Measurements from ENCODE around the gene HS1BP3. TPM values are rescaled to one million over a fixed set of nuclear protein-coding genes. Genes with fewer than 3 reads are reported as not detected.

HS1BP3 gene
- total RNA-seq, 1 donor from 2014 or later, result 16.5 TPM

GRCh38 chr2:20654535-20654813, 3.6 kb upstream of the HS1BP3 start:
- DNase-seq (ENCODE audit: low spot score in 2 of 2, unreplicated experiment in 2 of 2), result no peak
- peaks cover 11% of the 10 kb centered on the region for H3K4me1 Mint-ChIP-seq
- H3K9me3 Mint-ChIP-seq, result no peaks in the 10 kb centered on the region
- no peak overlapping the region for H3K4me3 Mint-ChIP-seq
- TF ChIP-seq, protein P1, sequence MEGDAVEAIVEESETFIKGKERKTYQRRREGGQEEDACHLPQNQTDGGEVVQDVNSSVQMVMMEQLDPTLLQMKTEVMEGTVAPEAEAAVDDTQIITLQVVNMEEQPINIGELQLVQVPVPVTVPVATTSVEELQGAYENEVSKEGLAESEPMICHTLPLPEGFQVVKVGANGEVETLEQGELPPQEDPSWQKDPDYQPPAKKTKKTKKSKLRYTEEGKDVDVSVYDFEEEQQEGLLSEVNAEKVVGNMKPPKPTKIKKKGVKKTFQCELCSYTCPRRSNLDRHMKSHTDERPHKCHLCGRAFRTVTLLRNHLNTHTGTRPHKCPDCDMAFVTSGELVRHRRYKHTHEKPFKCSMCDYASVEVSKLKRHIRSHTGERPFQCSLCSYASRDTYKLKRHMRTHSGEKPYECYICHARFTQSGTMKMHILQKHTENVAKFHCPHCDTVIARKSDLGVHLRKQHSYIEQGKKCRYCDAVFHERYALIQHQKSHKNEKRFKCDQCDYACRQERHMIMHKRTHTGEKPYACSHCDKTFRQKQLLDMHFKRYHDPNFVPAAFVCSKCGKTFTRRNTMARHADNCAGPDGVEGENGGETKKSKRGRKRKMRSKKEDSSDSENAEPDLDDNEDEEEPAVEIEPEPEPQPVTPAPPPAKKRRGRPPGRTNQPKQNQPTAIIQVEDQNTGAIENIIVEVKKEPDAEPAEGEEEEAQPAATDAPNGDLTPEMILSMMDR (IDR thresholded peaks at IDR 0.05; ENCODE audit: unreplicated experiment), result no peak
- peaks cover 40% of the 10 kb centered on the region for H3K27me3 Mint-ChIP-seq (ENCODE audit: low read depth)
- H3K36me3 Mint-ChIP-seq, result no peaks in the 10 kb centered on the region
- H3K27ac Mint-ChIP-seq, result no peak overlapping the region

DNA sequence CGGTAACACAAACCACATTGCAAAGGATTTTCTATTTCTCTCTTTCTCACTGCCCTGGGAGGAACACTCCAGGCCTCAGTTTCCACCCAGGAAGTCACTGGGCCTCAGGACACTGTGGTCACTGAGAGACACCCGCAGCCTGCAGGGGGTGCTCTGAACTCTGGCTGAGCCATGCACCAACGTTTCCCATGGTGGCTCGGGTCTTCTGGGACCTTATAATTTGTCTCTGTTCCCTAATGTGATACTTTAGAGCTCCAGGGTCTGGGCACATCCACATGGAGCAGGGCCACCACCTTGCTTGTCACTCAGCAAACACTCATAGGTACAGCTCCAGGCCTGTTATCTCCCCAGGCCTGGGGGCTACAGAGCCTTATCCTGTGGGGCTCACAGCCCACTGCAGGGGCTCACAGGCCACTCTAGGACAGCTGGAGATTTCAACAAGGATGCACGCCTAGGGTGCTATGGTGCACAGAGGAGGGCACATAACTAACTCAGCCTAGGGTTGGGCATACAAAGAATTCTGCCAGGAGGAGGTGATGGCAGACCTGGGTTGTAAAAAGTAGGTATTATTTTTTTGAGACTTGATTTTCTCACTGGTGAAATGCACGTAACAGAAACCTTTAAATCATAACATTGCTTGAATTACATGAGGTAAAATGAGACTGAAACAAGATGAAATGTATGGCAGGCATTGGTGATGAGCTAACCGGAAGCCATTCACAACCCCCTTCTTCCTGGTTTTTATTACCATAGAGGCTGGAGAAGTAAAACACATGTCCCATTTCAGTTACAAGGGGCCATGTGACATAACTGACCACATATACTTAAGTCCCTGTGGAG, 3.0 kb upstream of the HS1BP3 start:
- H3K4me3 Mint-ChIP-seq, result no peak overlapping the region
- TF ChIP-seq, protein P1 (IDR thresholded peaks at IDR 0.05; ENCODE audit: unreplicated experiment), result no peak
- H3K36me3 Mint-ChIP-seq, result no peaks in the 10 kb centered on the region
- no peaks in the 10 kb centered on the region for H3K9me3 Mint-ChIP-seq
- H3K27me3 Mint-ChIP-seq (ENCODE audit: low read depth), result peaks cover 35% of the 10 kb centered on the region
- no peak overlapping the region for H3K27ac Mint-ChIP-seq
- H3K4me1 Mint-ChIP-seq, result peaks cover 11% of the 10 kb centered on the region
- DNase-seq (ENCODE audit: low spot score in 2 of 2, unreplicated experiment in 2 of 2), result no peak

DNA sequence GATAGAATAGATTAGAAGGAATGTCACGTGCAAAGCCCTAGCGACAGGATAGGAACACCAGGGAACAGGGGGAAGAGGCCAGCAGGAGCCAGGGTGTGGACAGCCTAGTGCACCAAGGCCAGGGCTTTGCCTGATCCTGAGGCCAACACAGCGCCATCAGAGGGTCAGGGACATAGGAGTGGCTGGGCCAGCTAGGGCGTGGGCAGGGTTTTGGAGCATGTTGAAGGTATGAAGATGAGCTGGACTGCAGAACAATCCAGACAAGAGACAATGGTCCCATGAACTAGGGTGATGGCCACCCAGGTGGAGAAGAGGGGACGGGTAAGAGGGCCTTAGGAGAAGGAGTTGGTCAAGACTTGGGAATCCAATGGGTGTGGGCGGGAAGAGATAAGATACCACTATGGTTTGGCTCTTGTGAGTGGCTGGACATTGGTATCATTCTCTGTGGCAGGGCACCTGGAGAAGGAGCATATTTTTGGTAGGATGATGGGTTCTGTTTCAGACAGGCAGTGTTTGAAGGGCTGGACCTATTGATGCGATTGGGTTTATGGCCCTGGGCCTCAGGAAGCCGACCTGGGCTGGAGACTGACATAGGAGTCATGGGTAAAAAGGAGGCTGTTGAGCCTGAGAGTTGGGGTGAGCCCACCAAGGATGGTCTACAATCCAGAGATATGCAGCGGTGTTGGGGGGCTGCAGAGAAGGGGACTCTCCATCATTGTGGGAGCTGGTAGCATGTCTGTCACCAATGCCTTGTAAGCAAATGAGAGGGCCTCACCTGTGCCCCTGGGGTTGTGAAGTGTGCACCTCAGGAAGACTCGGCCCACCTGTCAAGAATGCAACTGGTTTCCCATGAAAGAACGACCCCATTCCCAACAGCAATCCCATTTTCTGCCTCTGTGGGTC, 2.0 kb upstream of the HS1BP3 start:
- DNase-seq (ENCODE audit: low spot score in 2 of 2, unreplicated experiment in 2 of 2), result no peak
- Mint-ChIP-seq H3K9me3 (no peaks in the 10 kb centered on the region), H3K4me3 (no peak overlapping the region), H3K36me3 (no peaks in the 10 kb centered on the region), H3K27me3 (ENCODE audit: low read depth) (peaks cover 27% of the 10 kb centered on the region), H3K4me1 (peaks cover 11% of the 10 kb centered on the region), H3K27ac (no peak overlapping the region)
- TF ChIP-seq, protein P1 (IDR thresholded peaks at IDR 0.05; ENCODE audit: unreplicated experiment), result no peak

GRCh38 chr2:20652141-20652540, 1.2 kb upstream of the HS1BP3 start:
- H3K4me1 Mint-ChIP-seq, result peaks cover 11% of the 10 kb centered on the region
- peak overlapping the region; percentile 42 for H3K4me3 Mint-ChIP-seq
- peaks cover 22% of the 10 kb centered on the region for H3K27me3 Mint-ChIP-seq (ENCODE audit: low read depth)
- no peak for DNase-seq (ENCODE audit: low spot score in 2 of 2, unreplicated experiment in 2 of 2)
- TF ChIP-seq, protein P1 (IDR thresholded peaks at IDR 0.05; ENCODE audit: unreplicated experiment), result no peak
- H3K36me3 Mint-ChIP-seq, result no peaks in the 10 kb centered on the region
- no peak overlapping the region for H3K27ac Mint-ChIP-seq
- no peaks in the 10 kb centered on the region for H3K9me3 Mint-ChIP-seq

- Mint-ChIP-seq H3K4me1 (peaks cover 11% of the 10 kb centered on the region), H3K27ac (peak overlapping the region; percentile 96), H3K9me3 (no peaks in the 10 kb centered on the region), H3K27me3 (ENCODE audit: low read depth) (peaks cover 19% of the 10 kb centered on the region), H3K36me3 (no peaks in the 10 kb centered on the region), H3K4me3 (peak overlapping the region; percentile 88)
- TF ChIP-seq, protein P1 (IDR thresholded peaks at IDR 0.05; ENCODE audit: unreplicated experiment), result no peak
- no peak for DNase-seq (ENCODE audit: low spot score in 2 of 2, unreplicated experiment in 2 of 2)
Observed at GRCh38 chr2:20651731-20652099, 817 bp upstream of the HS1BP3 start.

All from mesothelial cell of epicardium (in vitro differentiated cells).